NCI-H524 (cell line): ENCODE data around the gene BCAR3.
"Not testable (repeated sequence)": the region's sequence is repeated elsewhere in the genome, so short reads cannot be mapped to it uniquely, and the experiment has no call there.

Experiments used
- DNase-seq, 2 experiments: peaks; one replicate each; lab custom pipeline; 2025; lab: John Stamatoyannopoulos, UW

Gene BCAR3

GRCh38 chr1:93668951-93669350 lies 12.7 kb downstream of the BCAR3 start:
- no peak for DNase-seq

DNA sequence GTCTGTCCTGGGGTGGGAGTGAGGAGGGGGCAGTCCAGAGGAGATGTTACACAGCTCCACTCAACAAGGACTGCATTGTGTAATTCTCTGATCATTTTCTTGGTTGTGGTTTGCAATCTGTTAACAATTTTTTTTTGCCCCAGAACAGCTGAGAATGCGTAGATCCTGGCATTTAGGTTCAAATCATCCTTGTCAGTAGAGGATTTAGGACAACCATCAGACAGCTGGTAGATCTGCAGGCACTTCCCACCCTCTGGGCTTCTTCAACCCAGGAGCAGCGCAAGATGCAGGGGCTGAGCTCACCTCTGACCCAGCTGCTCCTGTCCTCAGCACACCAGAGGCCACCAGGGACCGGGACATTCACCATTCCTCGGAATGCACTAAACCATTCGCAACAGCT lies 13.5 kb downstream of the BCAR3 start:
- no peak for DNase-seq

GRCh38 chr1:93667642-93668041 lies 14.0 kb downstream of the BCAR3 start:
- no peak for DNase-seq

- DNase-seq: peak in 1 of 2 experiments; percentile 12
Observed at GRCh38 chr1:93666613-93667384, 14.8 kb downstream of the BCAR3 start.

DNA sequence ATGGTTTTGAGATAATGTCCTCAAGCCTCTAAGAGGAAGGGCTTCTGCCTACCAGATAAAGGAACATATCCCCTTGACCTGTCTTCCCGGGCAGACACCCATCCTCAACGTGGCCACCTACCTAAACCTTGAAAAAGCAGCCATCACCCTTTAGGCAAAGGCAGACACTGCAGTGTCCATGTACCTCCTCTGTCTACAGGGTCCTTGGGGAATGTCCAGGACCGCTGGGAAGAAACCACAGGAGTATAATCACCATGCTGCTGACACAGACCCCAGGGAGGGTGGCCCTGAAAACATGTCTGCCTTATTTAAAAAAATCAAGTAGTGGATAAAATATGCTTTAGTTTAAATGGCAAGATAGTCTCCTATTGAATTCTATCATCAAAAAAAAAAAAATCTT lies 16.6 kb downstream of the BCAR3 start:
- no peak for DNase-seq

DNA sequence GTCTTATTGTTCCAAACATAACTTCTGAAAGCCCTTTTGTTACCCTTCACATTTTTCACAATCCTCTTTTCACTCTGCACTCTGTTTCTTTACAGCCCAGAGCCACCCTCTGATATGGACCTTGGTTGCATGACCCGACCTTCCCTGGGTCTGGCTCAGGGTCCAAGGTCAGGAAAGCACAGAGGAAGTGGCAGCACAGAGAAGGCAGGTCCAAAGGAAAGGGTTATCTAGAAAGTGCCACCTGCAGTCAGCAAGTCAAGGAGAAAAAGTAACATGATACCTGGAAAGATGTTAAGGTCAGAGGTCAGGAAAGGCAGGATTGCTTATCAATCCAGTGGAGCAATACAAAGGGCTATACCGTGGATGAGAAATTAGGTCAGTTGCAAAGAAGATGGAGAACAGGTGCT lies 18.4 kb downstream of the BCAR3 start:
- no peak for DNase-seq

DNA sequence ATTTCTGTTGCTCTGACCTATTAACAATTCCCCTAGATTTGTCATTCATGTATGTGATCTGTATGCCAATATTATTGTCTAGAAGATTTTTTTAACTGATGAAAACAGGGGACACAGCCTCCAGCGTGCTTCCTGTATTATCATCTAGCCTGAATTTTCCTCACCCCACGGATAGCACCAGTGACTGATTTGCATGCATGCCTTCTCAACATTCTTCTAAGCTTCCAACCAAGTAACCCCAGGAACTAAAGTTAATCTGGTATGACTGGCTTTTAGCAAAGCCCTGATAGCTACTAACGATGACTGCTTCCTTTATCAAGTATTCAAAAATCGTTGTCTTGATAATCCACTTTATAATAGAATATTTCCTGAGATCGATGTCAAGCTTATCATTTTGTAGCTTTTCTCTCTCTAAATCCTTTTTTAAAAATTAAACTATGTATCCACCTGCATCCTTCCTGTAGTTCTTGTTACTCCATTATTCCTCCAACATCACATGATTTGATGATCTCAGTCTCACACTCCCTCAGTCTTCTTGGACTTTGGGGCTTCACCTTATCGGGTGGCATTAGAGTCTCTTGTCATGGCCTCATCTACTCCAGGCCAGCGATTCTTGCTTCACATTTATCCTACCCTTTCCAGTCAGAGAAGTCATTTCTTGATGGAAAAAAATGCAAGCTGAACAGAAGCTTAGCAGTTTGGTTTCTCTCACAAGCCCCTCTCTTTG lies 19.0 kb downstream of the BCAR3 start:
- no peak for DNase-seq

DNA sequence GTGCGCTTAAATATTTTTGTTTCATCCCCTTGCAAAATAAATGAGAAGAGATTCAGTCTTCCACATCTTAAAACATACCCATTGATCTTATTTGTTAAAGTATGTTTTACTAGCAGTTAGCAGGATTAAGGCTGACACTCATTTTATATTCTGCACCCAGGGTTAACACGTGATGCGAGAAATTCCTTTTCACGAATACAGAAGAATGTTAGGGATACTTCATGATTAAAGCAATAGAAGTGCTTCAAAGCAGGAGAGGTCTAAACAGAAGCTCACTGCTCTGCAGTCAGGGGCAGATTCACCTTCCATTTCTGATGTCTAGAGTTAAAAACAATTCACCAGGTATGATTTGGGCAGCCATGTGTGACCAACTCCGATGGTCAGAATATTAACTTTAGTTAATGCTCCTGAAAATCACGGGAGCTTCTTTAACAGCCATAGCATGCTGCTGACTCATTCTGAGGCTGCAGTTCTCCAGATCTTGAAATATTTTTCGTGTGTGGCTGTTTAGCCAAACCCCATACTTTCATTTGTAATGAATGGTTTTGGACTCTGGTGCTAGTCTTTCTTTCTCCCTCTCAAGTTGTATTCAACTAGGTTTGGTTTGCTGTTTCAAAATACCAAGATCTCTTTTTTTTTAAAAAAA lies 19.7 kb downstream of the BCAR3 start:
- no peak for DNase-seq

GRCh38 chr1:93661341-93661740 lies 20.3 kb downstream of the BCAR3 start:
- DNase-seq: not testable (repeated sequence)

GRCh38 chr1:93659822-93660503 lies 21.7 kb downstream of the BCAR3 start:
- no peak for DNase-seq

- DNase-seq: no peak
Observed at GRCh38 chr1:93658188-93658587, 23.4 kb downstream of the BCAR3 start.

GRCh38 chr1:93656491-93656890 lies 25.1 kb downstream of the BCAR3 start:
- no peak for DNase-seq

DNA sequence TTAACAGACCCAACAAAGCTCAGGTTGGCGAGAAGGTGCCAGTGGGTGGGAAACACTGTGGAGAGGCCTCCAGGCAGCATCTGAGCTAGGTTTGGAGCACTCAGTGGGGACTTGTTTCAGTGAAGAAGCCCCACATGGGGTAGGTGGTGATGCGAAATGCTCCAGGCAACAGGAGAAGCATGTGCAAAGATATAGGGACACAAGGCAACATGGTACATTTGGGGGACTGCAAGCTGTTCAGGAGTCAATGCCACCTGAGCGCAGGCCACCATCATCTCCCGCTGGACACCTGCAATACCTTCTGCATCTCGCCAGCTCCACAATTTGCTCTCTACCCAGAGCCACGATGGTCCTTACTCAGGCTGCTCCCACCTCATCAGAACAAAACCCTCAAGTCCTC lies 28.0 kb downstream of the BCAR3 start:
- no peak for DNase-seq

DNA sequence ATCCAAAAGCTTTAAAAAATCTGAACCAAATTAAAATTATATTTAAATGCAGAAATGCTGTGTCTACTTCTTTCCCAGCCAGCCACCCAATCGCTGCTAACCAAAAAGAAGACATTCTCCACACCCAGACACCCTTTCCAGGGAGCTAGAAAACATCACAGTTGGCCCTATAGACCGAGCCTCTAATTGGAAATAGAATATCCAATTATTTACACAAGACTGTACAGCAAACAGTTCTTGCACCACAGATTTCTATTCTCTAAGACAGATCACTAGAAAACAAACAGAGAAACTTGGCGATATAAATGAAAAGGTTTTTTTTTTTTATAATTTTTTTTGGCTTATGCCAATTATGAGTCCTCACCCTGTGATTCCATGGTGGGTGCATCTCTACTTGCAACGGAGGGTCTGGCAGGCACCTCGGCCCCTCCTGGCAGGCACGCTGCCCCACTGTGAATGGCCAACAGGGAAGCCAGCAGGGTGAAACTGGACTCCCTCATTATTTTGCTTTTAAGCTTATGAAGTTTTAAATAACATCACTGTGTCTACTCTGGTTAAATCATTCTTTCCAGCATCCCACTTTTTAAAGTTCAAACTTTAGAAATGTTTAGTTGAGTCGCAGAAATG lies 29.2 kb downstream of the BCAR3 start:
- DNase-seq: no peak

- no peak for DNase-seq
Observed at GRCh38 chr1:93651695-93652094, 29.9 kb downstream of the BCAR3 start.

GRCh38 chr1:93650159-93650558 lies 31.5 kb downstream of the BCAR3 start:
- not testable (repeated sequence) for DNase-seq

- DNase-seq: no peak
Observed at GRCh38 chr1:93649231-93649630, 32.4 kb downstream of the BCAR3 start.

GRCh38 chr1:93648656-93649055 lies 33.0 kb downstream of the BCAR3 start:
- DNase-seq: no peak

GRCh38 chr1:93641527-93641926 lies 40.1 kb downstream of the BCAR3 start:
- DNase-seq: no peak

DNA sequence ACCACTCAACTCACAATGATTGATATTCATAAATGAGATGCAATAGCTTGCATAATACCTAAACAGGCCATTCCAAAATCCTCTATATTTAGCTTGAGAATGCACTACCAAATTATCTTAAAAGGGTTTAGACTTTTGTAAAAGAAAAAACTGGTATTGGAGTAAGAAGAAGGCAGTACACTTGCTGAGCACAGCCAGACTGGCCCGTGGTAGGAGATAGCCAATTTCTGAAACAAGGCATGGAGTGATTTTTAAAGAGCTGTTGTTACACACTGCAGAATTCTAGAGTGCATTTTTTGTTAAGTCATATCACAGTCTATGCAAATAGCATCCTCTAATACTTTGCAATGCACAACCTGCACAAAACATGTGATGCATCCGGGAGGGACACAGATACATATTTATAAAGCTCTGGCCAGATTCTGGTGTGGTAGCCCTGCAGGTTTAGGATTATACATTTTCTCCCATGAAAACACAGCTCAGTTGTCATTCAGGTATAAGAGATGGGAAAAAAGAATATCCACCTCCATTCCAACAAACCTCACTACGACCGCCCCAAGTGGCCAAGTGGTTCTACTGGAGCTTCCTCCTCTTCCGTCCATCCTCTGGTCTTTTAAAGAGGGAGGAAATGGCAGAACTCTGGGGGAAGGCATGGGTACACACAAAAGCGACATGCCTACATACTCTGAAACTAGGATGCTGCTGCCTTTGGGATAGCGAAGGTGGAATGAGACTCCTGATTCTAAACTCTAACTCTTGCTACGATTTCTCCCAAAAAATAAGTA lies 40.8 kb downstream of the BCAR3 start:
- DNase-seq: no peak

GRCh38 chr1:93638981-93639380 lies 42.7 kb downstream of the BCAR3 start:
- no peak for DNase-seq
